Loucy (cell line): ENCODE measurements around the gene ADRA1B.
A peak's percentile ranks its signal among the peaks of the same experiment; 100 is the strongest.

Experiments used
- EZH2phosphoT487 ChIP-seq: fragments of 200-600 bp; IDR thresholded peaks from 2 replicates; pipeline ENCODE4 v1.6.1; 2018; ENCODE audit warnings: antibody characterized with exemption, mild to moderate bottlenecking, moderate library complexity, borderline replicate concordance
- TF ChIP-seq, protein P1 (sequence below): fragments of 200-600 bp; sonication (generic); conservative IDR thresholded peaks from 2 replicates; pipeline ENCODE4 v1.5.1; 2014; ENCODE audit warnings: mild to moderate bottlenecking, antibody characterized with exemption, low read length

DNA sequence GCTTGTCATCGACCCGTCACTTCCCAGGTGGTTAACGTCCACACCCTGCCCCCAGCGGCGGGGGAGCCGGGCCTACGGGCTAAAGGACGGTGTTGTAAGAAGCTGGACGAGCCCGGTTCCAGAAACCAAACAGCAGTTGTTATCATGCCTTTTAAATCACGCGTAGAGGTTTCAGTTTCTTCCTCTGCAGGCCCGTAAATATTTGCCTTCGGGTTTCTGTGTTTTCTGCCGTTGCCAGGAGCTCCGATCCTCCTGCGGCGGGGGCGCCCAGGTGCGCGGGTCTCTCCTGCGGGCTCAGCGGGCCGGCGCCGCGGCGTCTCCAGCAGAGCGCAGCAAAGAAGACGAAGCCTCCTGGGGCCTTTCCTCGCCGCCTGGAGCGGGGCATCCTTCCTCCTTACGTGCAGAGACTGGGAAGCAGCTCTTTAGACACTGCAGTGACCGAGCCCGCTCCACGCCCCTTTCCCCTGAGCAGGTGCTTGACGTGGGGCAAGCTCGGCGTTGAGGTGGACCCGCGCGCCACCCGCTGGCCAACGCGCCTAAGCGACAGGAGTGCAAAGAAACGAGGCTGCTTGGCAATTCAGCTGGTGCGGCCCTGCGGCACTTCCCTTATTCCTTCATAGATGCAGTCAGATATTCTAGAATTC is 70.9 kb downstream of the ADRA1B start:
- TF ChIP-seq, protein P1, sequence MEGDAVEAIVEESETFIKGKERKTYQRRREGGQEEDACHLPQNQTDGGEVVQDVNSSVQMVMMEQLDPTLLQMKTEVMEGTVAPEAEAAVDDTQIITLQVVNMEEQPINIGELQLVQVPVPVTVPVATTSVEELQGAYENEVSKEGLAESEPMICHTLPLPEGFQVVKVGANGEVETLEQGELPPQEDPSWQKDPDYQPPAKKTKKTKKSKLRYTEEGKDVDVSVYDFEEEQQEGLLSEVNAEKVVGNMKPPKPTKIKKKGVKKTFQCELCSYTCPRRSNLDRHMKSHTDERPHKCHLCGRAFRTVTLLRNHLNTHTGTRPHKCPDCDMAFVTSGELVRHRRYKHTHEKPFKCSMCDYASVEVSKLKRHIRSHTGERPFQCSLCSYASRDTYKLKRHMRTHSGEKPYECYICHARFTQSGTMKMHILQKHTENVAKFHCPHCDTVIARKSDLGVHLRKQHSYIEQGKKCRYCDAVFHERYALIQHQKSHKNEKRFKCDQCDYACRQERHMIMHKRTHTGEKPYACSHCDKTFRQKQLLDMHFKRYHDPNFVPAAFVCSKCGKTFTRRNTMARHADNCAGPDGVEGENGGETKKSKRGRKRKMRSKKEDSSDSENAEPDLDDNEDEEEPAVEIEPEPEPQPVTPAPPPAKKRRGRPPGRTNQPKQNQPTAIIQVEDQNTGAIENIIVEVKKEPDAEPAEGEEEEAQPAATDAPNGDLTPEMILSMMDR = peak; percentile 55
- TF ChIP-seq EZH2phosphoT487 = no peak
